ENCODE data around the gene LMOD3.

The LMOD3 gene

DNA sequence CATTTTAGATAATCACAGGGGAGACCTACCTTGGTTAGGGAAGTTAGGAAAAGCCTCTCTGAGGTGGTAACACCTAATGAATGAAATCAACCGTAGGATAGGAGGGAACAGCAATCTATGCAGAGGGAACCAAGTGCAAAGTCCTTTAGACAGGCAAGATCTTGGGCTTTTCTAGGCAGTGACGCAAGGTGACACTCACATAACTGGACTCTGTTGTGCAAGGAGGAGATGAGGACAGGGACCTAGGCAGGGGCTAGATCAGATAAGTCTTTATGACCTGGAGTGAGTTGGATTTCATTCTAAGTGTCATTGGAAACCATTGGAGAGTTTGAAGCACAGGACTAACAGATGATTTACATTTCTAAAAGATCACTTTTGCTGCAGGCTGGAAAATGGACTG, 4.6 kb upstream of the LMOD3 start:
- Histone ChIP-seq H3K4me1 (ENCODE audit: low read depth, poor library complexity, severe bottlenecking) (peaks cover 5% of the 10 kb centered on the region), H3K27ac (no peak overlapping the region), H3K79me2 (ENCODE audit: insufficient read depth, low read depth) (no peaks in the 10 kb centered on the region), H2AFZ (ENCODE audit: low read depth) (no peak overlapping the region), H3K4me2 (no peak overlapping the region), H3K4me3 (IDR thresholded peaks at IDR 0.05; ENCODE audit: insufficient read depth, low read depth, low read length) (no peak overlapping the region), H3K36me3 (ENCODE audit: insufficient read depth) (no peaks in the 10 kb centered on the region), H3K9ac (no peak overlapping the region), H3K27me3 (ENCODE audit: insufficient read depth, low read depth) (no peaks in the 10 kb centered on the region), H4K20me1 (ENCODE audit: insufficient read depth) (no peaks in the 10 kb centered on the region)
- TF ChIP-seq, protein P1, sequence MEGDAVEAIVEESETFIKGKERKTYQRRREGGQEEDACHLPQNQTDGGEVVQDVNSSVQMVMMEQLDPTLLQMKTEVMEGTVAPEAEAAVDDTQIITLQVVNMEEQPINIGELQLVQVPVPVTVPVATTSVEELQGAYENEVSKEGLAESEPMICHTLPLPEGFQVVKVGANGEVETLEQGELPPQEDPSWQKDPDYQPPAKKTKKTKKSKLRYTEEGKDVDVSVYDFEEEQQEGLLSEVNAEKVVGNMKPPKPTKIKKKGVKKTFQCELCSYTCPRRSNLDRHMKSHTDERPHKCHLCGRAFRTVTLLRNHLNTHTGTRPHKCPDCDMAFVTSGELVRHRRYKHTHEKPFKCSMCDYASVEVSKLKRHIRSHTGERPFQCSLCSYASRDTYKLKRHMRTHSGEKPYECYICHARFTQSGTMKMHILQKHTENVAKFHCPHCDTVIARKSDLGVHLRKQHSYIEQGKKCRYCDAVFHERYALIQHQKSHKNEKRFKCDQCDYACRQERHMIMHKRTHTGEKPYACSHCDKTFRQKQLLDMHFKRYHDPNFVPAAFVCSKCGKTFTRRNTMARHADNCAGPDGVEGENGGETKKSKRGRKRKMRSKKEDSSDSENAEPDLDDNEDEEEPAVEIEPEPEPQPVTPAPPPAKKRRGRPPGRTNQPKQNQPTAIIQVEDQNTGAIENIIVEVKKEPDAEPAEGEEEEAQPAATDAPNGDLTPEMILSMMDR (conservative IDR thresholded peaks at IDR 0.05; ENCODE audit: low read depth, low read length), result no peak

DNA sequence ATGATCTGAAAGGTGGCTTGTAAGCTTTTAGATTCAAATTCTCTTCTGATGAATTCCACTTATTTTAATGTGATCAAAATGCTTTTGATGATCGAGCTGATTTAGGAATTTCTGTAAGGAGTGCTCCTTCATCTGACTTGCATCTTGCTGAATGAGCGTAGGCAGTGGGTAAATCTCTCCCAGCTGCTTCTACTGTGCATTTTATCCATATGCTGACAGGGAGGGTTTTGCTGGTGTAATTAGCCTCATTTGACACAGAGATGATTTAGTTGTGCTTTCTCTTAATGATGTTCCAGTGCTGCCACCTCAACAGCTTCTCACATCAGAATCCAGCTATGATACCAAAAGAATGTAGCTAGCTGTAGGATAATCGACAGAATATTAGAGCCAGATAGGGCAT, 3.8 kb upstream of the LMOD3 start:
- Histone ChIP-seq H3K36me3 (ENCODE audit: insufficient read depth) (no peaks in the 10 kb centered on the region), H3K4me1 (ENCODE audit: low read depth, poor library complexity, severe bottlenecking) (peaks cover 10% of the 10 kb centered on the region), H3K4me2 (no peak overlapping the region), H4K20me1 (ENCODE audit: insufficient read depth) (no peaks in the 10 kb centered on the region), H3K9ac (no peak overlapping the region), H3K27me3 (ENCODE audit: insufficient read depth, low read depth) (no peaks in the 10 kb centered on the region), H3K27ac (no peak overlapping the region), H3K79me2 (ENCODE audit: insufficient read depth, low read depth) (no peaks in the 10 kb centered on the region), H3K4me3 (IDR thresholded peaks at IDR 0.05; ENCODE audit: insufficient read depth, low read depth, low read length) (no peak overlapping the region), H2AFZ (ENCODE audit: low read depth) (no peak overlapping the region)
- TF ChIP-seq, protein P1 (conservative IDR thresholded peaks at IDR 0.05; ENCODE audit: low read depth, low read length), result no peak

DNA sequence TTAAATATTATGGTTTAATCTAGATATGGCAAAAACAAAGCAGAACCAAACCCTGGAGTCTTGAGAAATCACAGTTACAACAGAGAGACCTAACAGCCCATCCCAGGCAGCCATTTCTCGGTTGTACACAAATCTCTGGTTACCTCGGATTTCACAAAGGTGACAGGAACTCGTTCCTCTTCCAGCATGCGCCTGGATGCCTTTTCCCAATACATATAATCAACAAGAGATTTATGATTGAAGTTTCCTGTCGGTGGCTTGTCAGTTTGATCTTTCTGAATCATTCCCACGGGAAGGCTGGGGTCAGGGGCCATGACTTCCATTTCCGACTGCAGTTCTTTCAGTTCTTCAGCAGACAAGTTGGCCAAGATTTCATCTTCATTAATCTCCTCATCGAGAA, 445 bp downstream of the LMOD3 start:
- Histone ChIP-seq H3K4me1 (ENCODE audit: low read depth, poor library complexity, severe bottlenecking) (peaks cover 8% of the 10 kb centered on the region), H2AFZ (ENCODE audit: low read depth) (no peak overlapping the region), H3K4me3 (IDR thresholded peaks at IDR 0.05; ENCODE audit: insufficient read depth, low read depth, low read length) (no peak overlapping the region), H3K4me2 (no peak overlapping the region), H3K9ac (no peak overlapping the region), H3K27me3 (ENCODE audit: insufficient read depth, low read depth) (no peaks in the 10 kb centered on the region), H4K20me1 (ENCODE audit: insufficient read depth) (no peaks in the 10 kb centered on the region), H3K36me3 (ENCODE audit: insufficient read depth) (no peaks in the 10 kb centered on the region), H3K79me2 (ENCODE audit: insufficient read depth, low read depth) (no peaks in the 10 kb centered on the region), H3K27ac (no peak overlapping the region)
- TF ChIP-seq, protein P1 (conservative IDR thresholded peaks at IDR 0.05; ENCODE audit: low read depth, low read length), result no peak

DNA sequence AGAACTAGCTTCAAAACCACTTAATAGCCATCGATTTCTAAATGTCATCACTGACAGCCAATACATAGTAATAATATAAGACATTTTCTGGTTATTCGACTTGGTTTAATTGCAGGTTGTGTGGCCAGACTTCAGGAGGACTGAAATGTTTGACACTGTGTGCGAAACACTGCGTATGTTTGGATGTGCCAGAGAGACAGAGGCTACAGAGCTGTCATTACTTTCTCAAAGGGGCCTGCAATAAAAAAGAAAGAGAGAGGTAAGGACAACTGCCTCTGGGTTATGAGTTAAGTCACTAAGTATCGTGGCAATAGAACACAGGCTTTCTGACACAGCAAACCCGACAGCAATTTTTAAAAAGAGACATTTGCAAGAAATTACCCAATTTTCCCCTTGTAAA, 882 bp downstream of the LMOD3 start:
- no peak overlapping the region for H3K27ac ChIP-seq
- peak overlapping the region; percentile 44 for H2AFZ ChIP-seq (ENCODE audit: low read depth)
- no peak overlapping the region for H3K4me3 ChIP-seq (IDR thresholded peaks at IDR 0.05; ENCODE audit: insufficient read depth, low read depth, low read length)
- H3K36me3 ChIP-seq (ENCODE audit: insufficient read depth), result no peaks in the 10 kb centered on the region
- H3K79me2 ChIP-seq (ENCODE audit: insufficient read depth, low read depth), result no peaks in the 10 kb centered on the region
- no peak overlapping the region for H3K4me2 ChIP-seq
- H4K20me1 ChIP-seq (ENCODE audit: insufficient read depth), result no peaks in the 10 kb centered on the region
- peaks cover 8% of the 10 kb centered on the region for H3K4me1 ChIP-seq (ENCODE audit: low read depth, poor library complexity, severe bottlenecking)
- TF ChIP-seq, protein P1 (conservative IDR thresholded peaks at IDR 0.05; ENCODE audit: low read depth, low read length), result no peak
- H3K27me3 ChIP-seq (ENCODE audit: insufficient read depth, low read depth), result no peaks in the 10 kb centered on the region
- H3K9ac ChIP-seq, result no peak overlapping the region

Data from KMS-11 (cell line).